ACC112 (cell line): Measurements from ENCODE around the gene SLC16A2.
A peak's percentile ranks its signal among the peaks of the same experiment; 100 is the strongest.

ENCODE experiments used
- H2AFZ ChIP-seq: fragments of 200-600 bp; sonication (generic); one replicate; pipeline ENCODE4 v1.6.0; 2017; ENCODE audit warnings: antibody characterized with exemption, low read length; ENCODE audit not compliant: unreplicated experiment
- H3K27ac ChIP-seq: fragments of 200-600 bp; sonication (generic); 2 replicates; pipeline ENCODE4 v1.5.1; 2014; ENCODE audit warnings: low read depth, mild to moderate bottlenecking, antibody characterized with exemption, low read length, moderate library complexity
- H3K27me3 ChIP-seq: fragments of 200-600 bp; sonication (generic); 2 replicates; pipeline ENCODE4 v1.6.1; 2014; ENCODE audit warnings: mild to moderate bottlenecking, antibody characterized with exemption, low read length, moderate library complexity, mixed read lengths; ENCODE audit not compliant: insufficient read depth
- H3K36me3 ChIP-seq: fragments of 200-600 bp; sonication (generic); 2 replicates; pipeline ENCODE4 v1.6.1; 2016; ENCODE audit warnings: mild to moderate bottlenecking, antibody characterized with exemption, low read length, moderate library complexity, mixed read lengths; ENCODE audit not compliant: insufficient read depth
- H3K4me1 ChIP-seq: fragments of 200-600 bp; sonication (generic); one replicate; pipeline ENCODE4 v1.6.1; 2016; ENCODE audit warnings: low read length, mixed read lengths; ENCODE audit not compliant: insufficient read depth, unreplicated experiment, control insufficient read depth
- H3K4me3 ChIP-seq: fragments of 200-600 bp; sonication (generic); 2 replicates; pipeline ENCODE4 v1.5.1; 2014; ENCODE audit warnings: mild to moderate bottlenecking, low read depth, low read length
- H3K79me2 ChIP-seq: fragments of 200-600 bp; sonication (generic); one replicate; pipeline ENCODE4 v1.6.0; 2016; ENCODE audit warnings: low read length; ENCODE audit not compliant: control insufficient read depth, unreplicated experiment, insufficient read depth

SLC16A2 gene

DNA sequence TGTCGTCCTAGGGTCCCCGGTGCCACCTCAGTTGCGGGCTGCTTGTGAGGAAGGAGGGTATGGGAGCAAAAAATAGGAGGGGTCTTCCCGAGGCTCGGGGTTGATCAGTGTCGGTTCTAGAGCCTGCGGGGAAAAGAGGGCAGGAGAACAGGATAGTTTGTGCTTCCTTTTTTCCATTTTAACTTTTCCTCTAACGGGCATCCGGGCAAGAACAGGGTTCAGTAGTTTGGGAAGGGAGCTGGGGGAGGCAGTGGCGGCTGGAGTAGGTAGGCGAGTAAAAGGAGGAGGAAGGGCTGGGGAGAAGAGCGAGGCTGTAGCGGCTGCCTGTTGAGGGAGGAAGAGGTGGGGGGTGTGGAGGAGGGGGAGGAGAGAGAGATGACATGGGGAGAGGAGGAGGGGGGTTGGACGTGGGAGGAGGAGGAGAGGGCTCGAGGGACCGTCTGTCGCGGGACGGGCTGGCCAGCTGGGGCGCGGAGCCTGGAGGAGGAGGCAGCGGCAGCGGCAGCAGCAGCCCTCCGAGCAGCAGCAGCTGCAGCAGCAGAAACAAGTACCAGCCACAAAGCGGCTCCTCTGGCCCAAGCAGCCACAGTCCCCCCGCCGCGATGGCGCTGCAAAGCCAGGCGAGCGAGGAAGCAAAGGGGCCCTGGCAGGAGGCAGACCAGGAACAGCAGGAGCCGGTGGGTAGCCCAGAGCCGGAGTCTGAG lies at the start of gene SLC16A2:
TSS of gene SLC16A2 (plus strand) at position 458 of the 704 bp plus-strand sequence. CDS start at position 603, 145 bp downstream.
- peak within 1 kb of the TSS; percentile 85 for H2AFZ ChIP-seq
- H3K4me1 ChIP-seq, result peaks cover 3% of the 10 kb centered on the region
- H3K79me2 ChIP-seq, result peaks cover 13% of the 10 kb centered on the region
- H3K27me3 ChIP-seq, result no peaks in the 10 kb centered on the region
- no peaks in the 10 kb centered on the region for H3K36me3 ChIP-seq
- peak within 1 kb of the TSS; percentile 82 for H3K4me3 ChIP-seq
- H3K27ac ChIP-seq, result peak within 1 kb of the TSS; percentile 40

DNA sequence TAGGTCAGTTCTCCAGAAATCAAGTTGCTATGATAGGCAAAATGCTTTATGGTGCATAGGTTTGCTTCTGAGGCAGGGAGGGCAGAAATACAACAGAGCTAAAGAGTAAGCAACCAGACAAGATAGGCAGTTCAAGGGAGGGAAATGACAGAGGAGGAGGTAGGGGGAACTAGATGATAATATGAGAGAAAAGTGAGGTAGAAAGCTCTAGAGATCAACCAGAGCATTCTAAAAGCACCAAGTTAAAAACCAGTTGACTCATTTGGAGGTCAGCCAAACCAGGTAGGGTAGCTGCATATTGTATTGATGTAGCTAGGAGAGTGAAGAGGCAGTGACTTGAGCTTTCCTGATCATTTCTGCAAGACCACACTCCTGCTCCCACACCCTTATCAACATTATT lies 49.0 kb upstream of the SLC16A2 start:
- Histone ChIP-seq H3K79me2 (no peaks in the 10 kb centered on the region), H2AFZ (no peak overlapping the region), H3K4me3 (no peak overlapping the region), H3K27ac (no peak overlapping the region), H3K36me3 (no peaks in the 10 kb centered on the region), H3K4me1 (no peaks in the 10 kb centered on the region), H3K27me3 (no peaks in the 10 kb centered on the region)

DNA sequence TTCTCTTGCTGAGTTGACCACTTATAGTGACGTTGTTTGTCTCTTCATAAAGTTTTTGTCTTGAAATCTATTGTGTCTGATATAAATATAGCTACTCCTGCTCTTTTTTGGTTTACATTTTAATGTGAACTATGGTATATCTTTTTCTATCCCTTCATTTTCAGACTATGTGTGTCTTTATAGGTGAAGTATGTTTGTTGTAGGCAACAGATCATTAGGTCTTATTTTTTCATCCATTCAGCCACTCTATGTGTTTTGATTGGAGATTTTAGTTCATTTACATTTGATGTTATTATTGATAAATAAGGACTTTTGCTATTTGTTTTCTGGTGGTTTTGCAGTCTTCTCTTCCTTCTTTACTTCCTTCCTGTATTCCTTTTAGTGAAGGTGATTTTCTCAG lies 44.0 kb upstream of the SLC16A2 start:
- H3K36me3 ChIP-seq, result no peaks in the 10 kb centered on the region

DNA sequence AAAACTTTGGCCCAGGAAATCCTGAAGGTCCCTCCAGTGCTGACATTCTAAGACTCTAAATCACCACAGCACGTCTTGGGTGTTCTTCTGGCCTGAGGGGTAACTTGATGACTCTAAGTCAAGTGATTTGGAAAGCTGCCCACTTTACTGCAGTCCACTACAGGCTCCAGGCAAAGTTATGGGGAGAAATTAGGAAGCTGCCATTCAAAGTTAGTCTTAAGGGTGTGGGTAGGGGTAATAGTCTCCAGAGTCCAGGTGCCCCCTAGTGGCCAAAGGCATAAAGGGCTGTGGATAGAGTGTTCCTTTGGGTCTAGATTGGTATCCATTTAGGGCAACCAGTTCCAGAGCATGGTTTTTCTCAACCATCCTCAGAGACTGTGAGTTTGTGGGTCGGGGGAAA lies 38.7 kb upstream of the SLC16A2 start:
- Histone ChIP-seq H2AFZ (no peak overlapping the region), H3K79me2 (no peaks in the 10 kb centered on the region), H3K4me1 (no peaks in the 10 kb centered on the region), H3K4me3 (no peak overlapping the region), H3K27ac (no peak overlapping the region), H3K27me3 (no peaks in the 10 kb centered on the region), H3K36me3 (no peaks in the 10 kb centered on the region)

More for the DNA sequence above, 44.0 kb upstream of the SLC16A2 start:
- H2AFZ ChIP-seq, result no peak overlapping the region
- no peak overlapping the region for H3K4me3 ChIP-seq
- no peak overlapping the region for H3K27ac ChIP-seq
- no peaks in the 10 kb centered on the region for H3K4me1 ChIP-seq
- no peaks in the 10 kb centered on the region for H3K27me3 ChIP-seq
- H3K79me2 ChIP-seq, result no peaks in the 10 kb centered on the region

DNA sequence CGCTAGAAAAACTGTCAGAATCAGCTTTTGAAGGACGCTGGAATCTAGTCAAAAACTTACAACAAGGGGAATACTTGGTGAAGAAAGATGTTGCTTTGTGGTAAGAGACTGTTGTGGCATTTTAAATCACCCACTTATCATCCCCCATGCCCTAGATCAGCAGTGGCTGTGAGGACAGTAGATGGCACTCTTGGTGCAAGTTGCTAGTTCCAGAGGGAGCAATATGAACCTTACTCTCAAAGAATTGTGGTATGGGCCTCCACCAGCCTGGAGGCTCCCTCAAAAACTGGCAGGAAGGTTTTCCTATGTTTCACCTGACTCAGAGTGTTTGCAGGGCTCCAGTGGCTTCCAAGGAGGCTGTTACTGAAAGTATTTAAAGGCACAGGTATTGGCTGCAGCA lies 37.7 kb upstream of the SLC16A2 start:
- Histone ChIP-seq H2AFZ (no peak overlapping the region), H3K79me2 (no peaks in the 10 kb centered on the region), H3K4me1 (no peaks in the 10 kb centered on the region), H3K27ac (no peak overlapping the region), H3K4me3 (no peak overlapping the region), H3K27me3 (no peaks in the 10 kb centered on the region), H3K36me3 (no peaks in the 10 kb centered on the region)

DNA sequence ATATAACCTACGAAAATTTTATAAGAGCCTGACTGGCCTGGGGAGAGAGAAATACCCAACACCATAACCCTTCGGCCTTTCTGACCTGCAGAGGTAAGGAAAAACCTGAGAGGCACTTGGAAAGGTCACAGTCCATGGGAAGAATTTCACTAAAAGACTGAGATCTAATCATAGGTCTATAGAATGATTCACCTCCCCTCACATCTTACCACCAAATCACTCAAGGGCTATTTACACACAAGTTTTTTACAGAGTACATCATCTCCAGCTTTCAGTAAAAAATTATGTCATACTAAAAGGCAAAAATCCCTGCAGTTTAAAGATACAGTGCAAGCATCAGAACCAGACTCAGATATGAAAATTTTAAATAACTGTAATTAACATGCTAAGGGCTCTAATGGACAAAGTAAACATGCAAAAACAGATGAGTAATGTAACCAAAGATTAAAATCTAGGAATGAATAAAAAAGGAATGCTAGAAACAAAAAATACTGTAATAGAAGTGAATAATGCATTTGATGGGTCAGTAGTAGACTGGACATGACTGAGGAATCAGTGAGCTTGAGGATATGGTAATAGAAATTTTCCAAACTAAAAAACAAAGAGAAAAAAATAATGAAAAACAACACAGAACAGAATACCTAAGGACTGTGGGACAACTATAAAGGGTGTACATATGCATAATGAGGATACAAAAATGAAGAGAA lies 32.1 kb upstream of the SLC16A2 start:
- Histone ChIP-seq H3K79me2 (no peaks in the 10 kb centered on the region), H3K36me3 (no peaks in the 10 kb centered on the region), H3K4me1 (no peaks in the 10 kb centered on the region), H2AFZ (no peak overlapping the region), H3K4me3 (no peak overlapping the region), H3K27ac (no peak overlapping the region), H3K27me3 (no peaks in the 10 kb centered on the region)

DNA sequence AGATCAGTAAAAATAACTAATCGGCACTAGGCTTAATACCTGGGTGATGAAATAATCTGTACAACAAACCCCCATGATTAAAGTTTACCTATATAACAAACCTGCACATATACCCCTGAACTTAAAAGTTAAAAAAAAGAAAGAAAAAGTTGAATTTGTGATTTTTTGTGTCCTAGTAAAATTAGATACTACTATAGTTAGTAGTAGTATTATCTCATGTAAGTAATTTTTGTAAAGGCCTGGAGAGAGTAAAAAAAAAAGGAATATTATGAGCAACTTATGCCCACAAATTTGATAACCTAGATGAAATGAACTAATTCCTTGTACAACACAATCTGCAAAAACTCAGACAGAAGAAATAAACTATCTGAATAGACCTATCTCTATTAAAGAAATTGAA lies 25.7 kb upstream of the SLC16A2 start:
- no peaks in the 10 kb centered on the region for H3K36me3 ChIP-seq
- H3K4me3 ChIP-seq, result no peak overlapping the region
- H3K27me3 ChIP-seq, result no peaks in the 10 kb centered on the region
- H3K4me1 ChIP-seq, result no peaks in the 10 kb centered on the region
- no peak overlapping the region for H3K27ac ChIP-seq
- H3K79me2 ChIP-seq, result no peaks in the 10 kb centered on the region
- H2AFZ ChIP-seq, result no peak overlapping the region

DNA sequence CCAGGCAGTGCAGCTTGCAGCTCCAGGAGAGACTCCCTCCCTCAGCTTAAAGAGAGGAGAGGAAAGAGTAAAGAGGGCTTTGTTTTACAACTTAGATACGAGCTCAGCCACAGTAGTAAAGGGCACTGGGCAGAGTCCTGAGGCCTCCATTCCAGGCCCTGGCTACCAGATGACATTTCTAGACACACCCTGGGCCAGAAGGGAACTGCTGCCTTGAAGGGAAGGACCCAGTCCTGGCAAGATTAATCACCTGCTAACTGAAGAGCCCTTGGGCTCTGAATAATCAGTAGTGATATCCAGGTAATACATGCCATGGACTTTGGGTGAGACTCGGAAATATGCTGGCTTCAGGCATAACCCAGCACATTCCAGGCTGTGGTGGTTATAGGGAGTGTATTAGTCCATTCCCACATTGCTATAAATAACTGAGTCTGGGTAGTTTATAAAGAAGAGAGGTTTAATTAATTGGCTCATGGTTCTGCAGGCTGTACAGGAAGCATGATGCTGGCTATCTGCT lies 15.3 kb upstream of the SLC16A2 start:
- H3K36me3 ChIP-seq, result no peaks in the 10 kb centered on the region
- no peak overlapping the region for H3K27ac ChIP-seq
- no peaks in the 10 kb centered on the region for H3K79me2 ChIP-seq
- H3K4me3 ChIP-seq, result no peak overlapping the region
- no peaks in the 10 kb centered on the region for H3K4me1 ChIP-seq
- no peaks in the 10 kb centered on the region for H3K27me3 ChIP-seq
- no peak overlapping the region for H2AFZ ChIP-seq

DNA sequence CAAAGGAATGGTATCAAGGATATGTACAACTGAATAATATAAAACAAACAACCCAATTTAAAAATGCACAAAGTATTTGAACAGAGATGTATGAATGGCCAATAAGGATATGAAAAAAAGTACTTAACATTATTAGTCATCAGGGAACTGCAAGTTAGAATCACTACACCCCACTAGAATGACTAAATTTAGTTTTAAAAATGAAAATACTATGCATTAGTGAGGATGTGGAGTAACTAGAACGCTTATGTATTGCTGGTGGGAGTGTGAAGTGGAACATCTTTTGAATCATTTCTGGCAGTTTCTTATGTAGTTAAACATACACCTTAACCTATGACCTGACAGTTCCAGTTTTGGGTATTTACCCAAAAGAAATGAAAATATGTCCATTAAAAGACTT lies 13.0 kb upstream of the SLC16A2 start:
- no peak overlapping the region for H3K4me3 ChIP-seq
- no peaks in the 10 kb centered on the region for H3K27me3 ChIP-seq

DNA sequence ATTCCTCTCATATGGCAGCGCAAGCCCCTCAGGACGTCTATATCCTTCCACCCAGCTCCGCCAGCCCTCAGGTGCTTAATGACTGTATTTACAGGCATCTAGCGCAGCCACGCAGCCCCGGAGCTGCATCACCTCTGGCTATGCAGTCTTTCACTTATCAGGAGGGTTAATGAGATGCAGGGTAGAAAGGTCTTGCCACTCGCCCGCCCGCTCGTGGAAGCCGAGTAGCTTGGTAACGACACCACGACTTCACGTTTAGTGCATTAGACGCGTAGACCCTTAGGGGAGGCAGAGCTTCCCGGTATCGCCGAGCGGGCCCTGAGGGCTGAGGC lies 1.5 kb upstream of the SLC16A2 start:
- Histone ChIP-seq H3K79me2 (peaks cover 13% of the 10 kb centered on the region), H3K27me3 (no peaks in the 10 kb centered on the region), H3K36me3 (no peaks in the 10 kb centered on the region), H3K27ac (no peak overlapping the region), H2AFZ (peak overlapping the region; percentile 64), H3K4me1 (peaks cover 3% of the 10 kb centered on the region), H3K4me3 (peak overlapping the region; percentile 82)

More for the DNA sequence above, 13.0 kb upstream of the SLC16A2 start:
- Histone ChIP-seq H3K27ac (no peak overlapping the region), H3K79me2 (no peaks in the 10 kb centered on the region), H3K36me3 (no peaks in the 10 kb centered on the region), H3K4me1 (no peaks in the 10 kb centered on the region), H2AFZ (no peak overlapping the region)
